Stimulated activated memory B cell treated with anti-CD40 and anti-IgM and Interleukin-4, amounts not matched to agents 10 μg/mL and 1 μg/mL and 100 μg/mL, for 72 hours (primary cell): ENCODE results near the gene CAMK1D.

Experiments used
- ATAC-seq: fragments of 150-1000 bp; cut with Tn5 transposase; 2 replicates; pipeline ENCODE4 v1.10.0; 2021
- H3K27ac Mint-ChIP-seq: one replicate; pipeline ENCODE4 v1.8.0; 2022; ENCODE audit warnings: mild to moderate bottlenecking, mixed read lengths
- H3K27me3 Mint-ChIP-seq: one replicate; pipeline ENCODE4 v1.8.0; 2022; ENCODE audit warnings: mixed read lengths
- H3K36me3 Mint-ChIP-seq: one replicate; pipeline ENCODE4 v1.8.0; 2022; ENCODE audit warnings: mixed read lengths
- H3K4me1 Mint-ChIP-seq: one replicate; pipeline ENCODE4 v1.8.0; 2022; ENCODE audit warnings: mixed read lengths
- H3K4me3 Mint-ChIP-seq: one replicate; pipeline ENCODE4 v1.8.0; 2022; ENCODE audit warnings: mild to moderate bottlenecking, moderate library complexity, mixed read lengths
- H3K9me3 Mint-ChIP-seq: one replicate; pipeline ENCODE4 v1.8.0; 2022; ENCODE audit warnings: mixed read lengths

The CAMK1D gene

GRCh38 chr10:12416344-12417050 lies 67.2 kb downstream of the CAMK1D start:
- ATAC-seq: no peak
- peaks cover 4% of the 10 kb centered on the region for H3K9me3 Mint-ChIP-seq
- no peaks in the 10 kb centered on the region for H3K27me3 Mint-ChIP-seq
- peaks cover 10% of the 10 kb centered on the region for H3K36me3 Mint-ChIP-seq
- peaks cover 62% of the 10 kb centered on the region for H3K4me1 Mint-ChIP-seq
- H3K27ac Mint-ChIP-seq: peak overlapping the region; percentile 10
- no peak overlapping the region for H3K4me3 Mint-ChIP-seq

GRCh38 chr10:12417331-12417730 lies 68.0 kb downstream of the CAMK1D start:
- H3K4me1 Mint-ChIP-seq: peaks cover 69% of the 10 kb centered on the region
- peak overlapping the region; percentile 10 for H3K27ac Mint-ChIP-seq
- H3K36me3 Mint-ChIP-seq: peaks cover 10% of the 10 kb centered on the region
- H3K4me3 Mint-ChIP-seq: no peak overlapping the region
- ATAC-seq: no peak
- peaks cover 4% of the 10 kb centered on the region for H3K9me3 Mint-ChIP-seq
- no peaks in the 10 kb centered on the region for H3K27me3 Mint-ChIP-seq

- Mint-ChIP-seq H3K4me1 (peaks cover 72% of the 10 kb centered on the region), H3K4me3 (no peak overlapping the region), H3K36me3 (peaks cover 7% of the 10 kb centered on the region), H3K27ac (no peak overlapping the region), H3K27me3 (no peaks in the 10 kb centered on the region), H3K9me3 (peaks cover 4% of the 10 kb centered on the region)
- no peak for ATAC-seq
Measured at GRCh38 chr10:12418000-12418399, 68.7 kb downstream of the CAMK1D start.

- no peaks in the 10 kb centered on the region for H3K9me3 Mint-ChIP-seq
- peaks cover 69% of the 10 kb centered on the region for H3K4me1 Mint-ChIP-seq
- no peak overlapping the region for H3K4me3 Mint-ChIP-seq
- H3K27me3 Mint-ChIP-seq: no peaks in the 10 kb centered on the region
- peak overlapping the region; percentile 41 for H3K27ac Mint-ChIP-seq
- H3K36me3 Mint-ChIP-seq: peaks cover 1% of the 10 kb centered on the region
- ATAC-seq: no peak
Measured at GRCh38 chr10:12418725-12419261, 69.4 kb downstream of the CAMK1D start.

GRCh38 chr10:12419262-12419847 lies 70.0 kb downstream of the CAMK1D start:
- ATAC-seq: peak; percentile 68
- H3K27me3 Mint-ChIP-seq: no peaks in the 10 kb centered on the region
- peaks cover 7% of the 10 kb centered on the region for H3K36me3 Mint-ChIP-seq
- H3K4me3 Mint-ChIP-seq: no peak overlapping the region
- H3K4me1 Mint-ChIP-seq: peaks cover 70% of the 10 kb centered on the region
- H3K27ac Mint-ChIP-seq: peak overlapping the region; percentile 41
- H3K9me3 Mint-ChIP-seq: no peaks in the 10 kb centered on the region

GRCh38 chr10:12420530-12421120 lies 71.3 kb downstream of the CAMK1D start:
- Mint-ChIP-seq H3K4me1 (peaks cover 82% of the 10 kb centered on the region), H3K27ac (no peak overlapping the region), H3K36me3 (peaks cover 16% of the 10 kb centered on the region), H3K9me3 (no peaks in the 10 kb centered on the region), H3K4me3 (no peak overlapping the region), H3K27me3 (no peaks in the 10 kb centered on the region)
- no peak for ATAC-seq

- Mint-ChIP-seq H3K4me1 (peaks cover 75% of the 10 kb centered on the region), H3K36me3 (peaks cover 16% of the 10 kb centered on the region), H3K27ac (peak overlapping the region; percentile 6), H3K4me3 (no peak overlapping the region), H3K9me3 (no peaks in the 10 kb centered on the region), H3K27me3 (no peaks in the 10 kb centered on the region)
- no peak for ATAC-seq
Measured at GRCh38 chr10:12422189-12422588, 72.8 kb downstream of the CAMK1D start.

- Mint-ChIP-seq H3K9me3 (no peaks in the 10 kb centered on the region), H3K27ac (peak overlapping the region; percentile 83), H3K4me1 (peaks cover 70% of the 10 kb centered on the region), H3K4me3 (no peak overlapping the region), H3K36me3 (peaks cover 22% of the 10 kb centered on the region), H3K27me3 (no peaks in the 10 kb centered on the region)
- no peak for ATAC-seq
Measured at GRCh38 chr10:12423896-12424295, 74.5 kb downstream of the CAMK1D start.

GRCh38 chr10:12427276-12427675 lies 77.9 kb downstream of the CAMK1D start:
- Mint-ChIP-seq H3K9me3 (no peaks in the 10 kb centered on the region), H3K27me3 (no peaks in the 10 kb centered on the region), H3K4me3 (no peak overlapping the region), H3K36me3 (peaks cover 42% of the 10 kb centered on the region), H3K4me1 (peaks cover 72% of the 10 kb centered on the region), H3K27ac (no peak overlapping the region)
- no peak for ATAC-seq

- peak overlapping the region; percentile 28 for H3K27ac Mint-ChIP-seq
Measured at GRCh38 chr10:12428447-12429135, 79.2 kb downstream of the CAMK1D start.

GRCh38 chr10:12430406-12430982 lies 81.1 kb downstream of the CAMK1D start:
- no peak for ATAC-seq
- no peaks in the 10 kb centered on the region for H3K9me3 Mint-ChIP-seq
- peaks cover 29% of the 10 kb centered on the region for H3K36me3 Mint-ChIP-seq
- H3K4me3 Mint-ChIP-seq: no peak overlapping the region
- no peaks in the 10 kb centered on the region for H3K27me3 Mint-ChIP-seq
- peaks cover 75% of the 10 kb centered on the region for H3K4me1 Mint-ChIP-seq
- H3K27ac Mint-ChIP-seq: no peak overlapping the region

More at GRCh38 chr10:12428447-12429135, 79.2 kb downstream of the CAMK1D start:
- peaks cover 75% of the 10 kb centered on the region for H3K4me1 Mint-ChIP-seq
- no peak overlapping the region for H3K4me3 Mint-ChIP-seq
- H3K36me3 Mint-ChIP-seq: peaks cover 46% of the 10 kb centered on the region
- no peaks in the 10 kb centered on the region for H3K9me3 Mint-ChIP-seq
- H3K27me3 Mint-ChIP-seq: no peaks in the 10 kb centered on the region
- no peak for ATAC-seq

- H3K36me3 Mint-ChIP-seq: peaks cover 29% of the 10 kb centered on the region
- no peak overlapping the region for H3K27ac Mint-ChIP-seq
- no peaks in the 10 kb centered on the region for H3K27me3 Mint-ChIP-seq
- no peak for ATAC-seq
- H3K9me3 Mint-ChIP-seq: no peaks in the 10 kb centered on the region
- H3K4me3 Mint-ChIP-seq: no peak overlapping the region
- peaks cover 82% of the 10 kb centered on the region for H3K4me1 Mint-ChIP-seq
Measured at GRCh38 chr10:12431151-12432101, 82.1 kb downstream of the CAMK1D start.

- no peak for ATAC-seq
- Mint-ChIP-seq H3K9me3 (no peaks in the 10 kb centered on the region), H3K4me1 (peaks cover 89% of the 10 kb centered on the region), H3K27ac (no peak overlapping the region), H3K4me3 (no peak overlapping the region), H3K36me3 (peaks cover 31% of the 10 kb centered on the region), H3K27me3 (no peaks in the 10 kb centered on the region)
Measured at GRCh38 chr10:12432402-12433189, 83.2 kb downstream of the CAMK1D start.
